ENCODE results near the gene CLN6. TPM values are rescaled to one million over a fixed set of nuclear protein-coding genes. Genes with fewer than 3 reads are reported as not detected.

Gene CLN6
- total RNA-seq, 1 experiment from 2014 or later, result 38.8 TPM

Other genes with a start within 250 kb of the CLN6 start
- gene PIAS1, start 175.4 kb downstream of the CLN6 start, total RNA-seq (2014; rRNA removed; shearing (Covaris generic); ENCODE audit: low replicate concordance), result 7.6 and 30.4 TPM in 2 replicates
- gene CALML4, start 24.4 kb downstream of the CLN6 start, total RNA-seq (2014; rRNA removed; shearing (Covaris generic); ENCODE audit: low replicate concordance), result 0.82 and 3.3 TPM in 2 replicates
- 35.2 and 41.3 TPM in 2 replicates for gene FEM1B, start 48.0 kb upstream of the CLN6 start, total RNA-seq (2014; rRNA removed; shearing (Covaris generic); ENCODE audit: low replicate concordance)
- gene ITGA11, start 202.4 kb upstream of the CLN6 start, total RNA-seq (2014; rRNA removed; shearing (Covaris generic); ENCODE audit: low replicate concordance), result 41.0 and 63.4 TPM in 2 replicates